Pancreas (tissue), 10 donors: ENCODE data around the gene MED29. TPM values are rescaled to one million over a fixed set of nuclear protein-coding genes. Genes with fewer than 3 reads are reported as not detected.

ENCODE experiments used
- ATAC-seq, 4 donors: fragments of 200-7000 bp; cut with Tn5 transposase; one replicate each; pipeline versions ENCODE4 v1.8.0 to v1.9.1; 2020; ENCODE audit warnings: mild to moderate bottlenecking in 4 of 4, moderate library complexity in 4 of 4
- DNase-seq, 6 donors: peaks; one replicate each; pipeline ENCODE4 v3.0.0-alpha.2; 2020
- FAIRE-seq: peaks from 2 replicates; lab custom pipeline; 2012; peaks lifted over from hg19 to GRCh38; lab: Jason Lieb, UNC
- H3K27ac ChIP-seq, 4 donors: fragments of 200-600 bp; sonication (generic); 1 replicate in 3 of 4; 2 replicates in 1 of 4; pipeline versions ENCODE4 v1.5.0 to v1.8.0; 2020
- H3K27me3 ChIP-seq, 4 donors: fragments of 200-600 bp; one replicate each; pipeline ENCODE4 v1.8.0; 2021
- H3K36me3 ChIP-seq, 3 donors: fragments of 200-600 bp; sonication (generic) in 1 of 3; one replicate each; pipeline versions ENCODE4 v1.5.0 to v1.8.0; 2020 to 2021
- H3K4me1 ChIP-seq, 3 donors: fragments of 200-600 bp; one replicate each; pipeline ENCODE4 v1.8.0; 2021
- H3K4me3 ChIP-seq, 4 donors: fragments of 200-600 bp; sonication (generic) in 2 of 4; one replicate each; pipeline versions ENCODE4 v1.5.0 to v1.8.0; 2020 to 2021
- H3K9me3 ChIP-seq, 4 donors: fragments of 200-600 bp; one replicate each; pipeline ENCODE4 v1.8.0; 2021
- CTCF ChIP-seq, 4 donors: fragments of 200-600 bp; sonication (generic) in 3 of 4; IDR thresholded peaks; one replicate each; pipeline versions ENCODE4 v1.5.0 to v1.8.0; 2021; ENCODE audit warnings: antibody characterized with exemption in 4 of 4
- WGBS, 2 donors: extraction: QIAGEN DNeasy Blood & Tissue Kit; methylation state at CpG; one replicate each; pipeline ENCODE4 v1.1.7; 2013; 5-methylcytosine and 5-hydroxymethylcytosine counted together
- intact Hi-C, 3 donors: fragments of 100-400 bp; cut with DNase I; formaldehyde crosslinking; loops; one replicate each; pipeline versions ENCODE4 v1.11.1 to v1.14.2; 2022
- polyA plus RNA-seq, 2 donors: library from polyadenylated mRNA; stranded (reverse); fragments of 200-250 nt; gene quantifications; one replicate each; pipeline ENCODE4 v1.2.3, GENCODE V29; 2013
- total RNA-seq, 6 donors: library from RNA; stranded (reverse); fragmentation: NEBNext Ultra II Directional in 4 of 6; extraction: Animal tissue kit (Norgen Biotek cat#: 25700) in 4 of 6; gene quantifications; one replicate each; pipeline versions ENCODE4 v1.2.1 to v1.2.4, GENCODE V29; 2021 to 2023
- donor health status: healthy with polysubstance abuse.
- donor health status: DM: no; HTN: no; CAD: no; lungs with moderate emphysema.
- donor health status: DM: no; HTN: no; CAD: no.
- donor health status: control.
- donor health status: control.
- donor health status: Bipolar disorder and iron deficiency.
- donor health status: DM: yes; HTN: yes; CAD: no.
- donor health status: DM: no; HTN: no; CAD: no.
- donor health status: DM: no; HTN: no; CAD: no.
- donor health status: DM: yes; HTN: yes; CAD: no.

The MED29 gene
- total and polyA plus RNA-seq, 8 donors, result 13.2 to 23.9 (median 17.5) TPM

GRCh38 chr19:39436350-39436716 is 45.2 kb downstream of the MED29 start:
- no peak for TF ChIP-seq CTCF (IDR thresholded peaks at IDR 0.05)
- WGBS, 2 donors, result 0 to 8% methylated on average over 2 of the region's 2 CpGs
- Histone ChIP-seq H3K27ac (peak overlapping the region; percentile 40 to 81 (median 66)), H3K27me3 (no peaks in the 10 kb centered on the region), H3K9me3 (no peaks in the 10 kb centered on the region), H3K4me1 (peaks cover 10 to 14% (median 11%) of the 10 kb centered on the region in 3 donors), H3K4me3 (peak overlapping the region; percentile 73 to 98 (median 92)), H3K36me3 (peaks cover 4 to 26% (median 8%) of the 10 kb centered on the region in 3 donors)
- intact Hi-C loops, result no loop called here
- no peak for FAIRE-seq
- no peak for DNase-seq
- no peak for ATAC-seq

GRCh38 chr19:39438270-39438934 is 47.2 kb downstream of the MED29 start:
- no peak overlapping the region for H3K27ac ChIP-seq

GRCh38 chr19:39444598-39445195 is 53.5 kb downstream of the MED29 start:
- H3K27ac ChIP-seq, result peak overlapping the region; percentile 74 to 91 (median 85)
- H3K27me3 ChIP-seq, result no peaks in the 10 kb centered on the region
- peak in 3 of 4 donors; percentile 1 to 3 (median 1) for ATAC-seq
- DNase-seq, result no peak
- intact Hi-C loops, result loop anchor here in 1 of 3 donors (10.0 kb wide), 1 partner anchor 90 kb away; the partner anchor contains the start of gene EID2B
- no peaks in the 10 kb centered on the region for H3K36me3 ChIP-seq
- H3K9me3 ChIP-seq, result no peaks in the 10 kb centered on the region
- H3K4me1 ChIP-seq, result peaks cover 7 to 29% (median 17%) of the 10 kb centered on the region in 3 donors
- no peak for FAIRE-seq
- peak overlapping the region; percentile 68 to 99 (median 90) for H3K4me3 ChIP-seq
- no peak for TF ChIP-seq CTCF (IDR thresholded peaks at IDR 0.05)
- WGBS, 2 donors, result 3% methylated on average over 17 of the region's 17 CpGs

More at GRCh38 chr19:39438270-39438934, 47.2 kb downstream of the MED29 start:
- intact Hi-C loops, result no loop called here
- no peaks in the 10 kb centered on the region for H3K27me3 ChIP-seq
- peaks cover 10 to 14% (median 11%) of the 10 kb centered on the region in 3 donors for H3K4me1 ChIP-seq
- no peak for ATAC-seq
- TF ChIP-seq CTCF (IDR thresholded peaks at IDR 0.05), result no peak
- H3K9me3 ChIP-seq, result no peaks in the 10 kb centered on the region
- H3K36me3 ChIP-seq, result peaks cover 0 to 10% (median 0%) of the 10 kb centered on the region in 3 donors
- H3K4me3 ChIP-seq, result no peak overlapping the region
- no peak for FAIRE-seq
- DNase-seq, result no peak
- 68 to 82% methylated on average over 9 of the region's 9 CpGs for WGBS, 2 donors

GRCh38 chr19:39445196-39446111 is 54.3 kb downstream of the MED29 start, which contains the start of gene SUPT5H:
SUPT5H (plus strand) TSS chr19:39445582; CDS start chr19:39445891, 309 bp downstream.
- FAIRE-seq, result no peak

More at GRCh38 chr19:39445196-39446111, 54.3 kb downstream of the MED29 start, which contains the start of gene SUPT5H:
- H3K4me3 ChIP-seq, result peak within 1 kb of the TSS; percentile 68 to 99 (median 90)
- intact Hi-C loops, result loop anchor here in 1 of 3 donors (10.0 kb wide), 1 partner anchor 89 kb away; the partner anchor contains the start of gene EID2B
- H3K9me3 ChIP-seq, result no peaks in the 10 kb centered on the region
- ATAC-seq (peak; percentile 96 to 99 (median 98)), DNase-seq (peak; percentile 96 to 99 (median 97))
- no peaks in the 10 kb centered on the region for H3K27me3 ChIP-seq
- no peak for TF ChIP-seq CTCF (IDR thresholded peaks at IDR 0.05)
- H3K4me1 ChIP-seq, result peaks cover 7 to 29% (median 17%) of the 10 kb centered on the region in 3 donors
- no peaks in the 10 kb centered on the region for H3K36me3 ChIP-seq
- peak within 1 kb of the TSS; percentile 74 to 91 (median 85) for H3K27ac ChIP-seq
- 0 to 1% methylated on average over 68 of the region's 68 CpGs for WGBS, 2 donors
